Measurements from ENCODE around the gene SLC16A13. TPM values are rescaled to one million over a fixed set of nuclear protein-coding genes. Genes with fewer than 3 reads are reported as not detected.
A peak's percentile ranks its signal among the peaks of the same experiment; 100 is the strongest.
"Not testable (repeated sequence)": the region's sequence is repeated elsewhere in the genome, so short reads cannot be mapped to it uniquely, and the experiment has no call there.

SLC16A13 gene
- total RNA-seq, 3 donors from 2014 or later: 5.7 to 7.0 (median 6.7) TPM

DNA sequence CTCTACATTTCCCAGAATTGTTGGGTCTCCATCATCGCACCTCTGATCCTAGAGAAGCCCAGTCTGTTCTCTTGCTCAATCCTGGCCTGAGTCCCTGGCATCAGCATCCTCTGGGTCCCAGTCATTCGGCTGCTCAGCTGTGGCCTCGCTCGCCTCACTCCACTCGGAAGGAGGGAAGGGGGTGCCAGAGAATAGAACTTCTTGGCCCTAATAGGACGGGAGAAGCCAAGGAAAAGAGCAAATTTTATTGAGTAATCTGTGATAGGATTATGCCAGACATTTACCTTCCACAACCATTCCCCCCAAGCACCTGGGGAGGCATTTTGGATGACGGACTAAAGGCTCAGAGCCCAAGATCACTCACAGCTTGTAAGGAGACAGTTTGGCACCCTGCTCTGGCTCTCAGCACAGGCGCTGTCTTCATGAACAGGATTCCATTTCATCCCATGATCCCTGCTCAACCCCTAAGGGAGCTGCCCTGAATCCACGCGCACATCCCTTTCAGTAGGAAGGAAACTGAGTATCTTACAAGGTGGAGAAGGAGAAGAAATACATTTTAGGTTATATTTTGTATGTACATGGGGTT, 44.7 kb downstream of the SLC16A13 start:
- ATAC-seq (no peak), DNase-seq (no peak)
- Mint-ChIP-seq H3K4me1 (ENCODE audit: low read depth) (peaks cover 32% of the 10 kb centered on the region), H3K4me3 (no peak overlapping the region), H3K36me3 (ENCODE audit: insufficient read depth) (no peaks in the 10 kb centered on the region), H3K27me3 (ENCODE audit: low read depth) (peaks cover 3% of the 10 kb centered on the region), H3K9me3 (no peaks in the 10 kb centered on the region)

DNA sequence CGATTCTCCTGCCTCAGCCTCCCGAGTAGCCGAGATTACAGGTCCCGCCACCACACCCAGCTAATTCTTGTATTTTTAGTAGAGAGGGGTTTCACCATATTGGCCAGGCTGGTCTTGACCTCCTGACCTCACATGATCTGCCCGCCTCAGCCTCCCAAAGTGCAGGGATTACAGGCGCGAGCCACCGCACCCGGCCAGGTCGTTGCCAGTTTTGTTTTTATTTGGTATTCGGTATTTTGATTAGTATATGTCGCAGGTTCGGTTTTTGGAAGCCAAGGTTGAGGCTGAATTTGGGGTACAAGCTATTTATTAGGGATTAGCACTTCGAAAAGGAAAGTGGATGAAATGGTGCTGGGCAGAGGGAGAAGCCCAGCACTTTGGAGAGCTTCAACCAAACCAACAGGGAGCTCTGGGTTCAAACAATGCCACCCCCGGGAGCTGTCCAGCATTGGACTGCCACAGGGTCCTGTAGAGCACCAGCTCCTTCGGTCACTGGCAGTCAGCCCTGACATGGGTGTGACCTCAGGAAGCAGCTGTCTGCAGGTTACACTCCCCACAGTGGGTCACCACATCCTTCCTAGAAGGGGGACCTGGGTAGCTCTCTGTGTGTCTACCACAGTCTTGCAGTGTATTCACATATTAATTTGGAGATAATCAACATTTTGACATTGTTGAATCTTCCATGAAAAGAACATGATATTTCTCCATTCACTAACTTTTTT, 45.7 kb downstream of the SLC16A13 start:
- Mint-ChIP-seq H3K4me1 (ENCODE audit: low read depth) (peaks cover 32% of the 10 kb centered on the region), H3K36me3 (ENCODE audit: insufficient read depth) (no peaks in the 10 kb centered on the region), H3K4me3 (no peak overlapping the region), H3K27me3 (ENCODE audit: low read depth) (peaks cover 3% of the 10 kb centered on the region), H3K9me3 (no peaks in the 10 kb centered on the region)
- ATAC-seq (peak in 1 of 2 donors; percentile 61), DNase-seq (no peak)

DNA sequence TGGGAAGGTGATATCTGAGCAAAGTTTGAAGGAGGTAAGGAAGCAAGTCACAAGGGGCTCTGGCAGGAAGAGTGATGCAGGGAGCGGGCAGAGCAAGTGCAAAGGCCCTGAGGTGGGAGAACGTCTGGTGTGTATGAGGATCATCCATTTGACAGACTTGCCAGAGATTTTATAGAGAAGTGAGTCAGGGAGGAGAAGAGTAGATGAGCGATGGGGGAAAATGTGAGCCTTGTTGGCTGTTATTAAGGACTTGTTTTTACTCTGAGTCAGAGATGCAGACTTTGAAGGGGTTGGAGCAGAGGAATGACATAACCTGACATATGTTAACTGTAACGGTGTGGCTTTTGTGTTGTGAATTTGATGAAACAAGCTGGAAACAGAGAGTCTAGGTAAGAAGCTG, 47.8 kb downstream of the SLC16A13 start:
- Mint-ChIP-seq H3K9me3 (no peaks in the 10 kb centered on the region), H3K4me3 (no peak overlapping the region), H3K4me1 (ENCODE audit: low read depth) (peaks cover 32% of the 10 kb centered on the region), H3K36me3 (ENCODE audit: insufficient read depth) (no peaks in the 10 kb centered on the region), H3K27me3 (ENCODE audit: low read depth) (peaks cover 10% of the 10 kb centered on the region)
- peak in 1 of 2 donors; percentile 90 for ATAC-seq
- DNase-seq: no peak

DNA sequence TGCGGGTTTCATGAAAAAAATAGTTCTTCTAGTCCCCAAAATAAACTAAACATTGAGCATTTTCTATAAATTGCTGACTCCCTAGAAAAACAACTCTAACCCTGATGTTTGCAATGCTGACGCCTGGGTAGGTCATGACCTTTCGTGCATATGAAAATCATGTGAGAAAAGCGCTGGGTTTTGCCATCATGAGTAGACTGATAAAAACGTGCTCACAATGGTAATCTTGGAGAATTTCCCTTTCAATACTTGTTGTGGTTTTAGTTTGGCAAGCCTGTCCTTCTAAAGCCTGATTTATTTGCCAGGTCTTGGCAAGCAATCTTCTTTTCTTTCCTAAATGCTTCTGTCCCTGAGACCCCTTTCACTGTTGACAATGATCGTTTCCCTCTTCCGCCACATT, 48.3 kb downstream of the SLC16A13 start:
- Mint-ChIP-seq H3K4me3 (no peak overlapping the region), H3K4me1 (ENCODE audit: low read depth) (peaks cover 32% of the 10 kb centered on the region), H3K9me3 (no peaks in the 10 kb centered on the region), H3K27me3 (ENCODE audit: low read depth) (peaks cover 14% of the 10 kb centered on the region), H3K36me3 (ENCODE audit: insufficient read depth) (no peaks in the 10 kb centered on the region)
- no peak for ATAC-seq
- DNase-seq: no peak

DNA sequence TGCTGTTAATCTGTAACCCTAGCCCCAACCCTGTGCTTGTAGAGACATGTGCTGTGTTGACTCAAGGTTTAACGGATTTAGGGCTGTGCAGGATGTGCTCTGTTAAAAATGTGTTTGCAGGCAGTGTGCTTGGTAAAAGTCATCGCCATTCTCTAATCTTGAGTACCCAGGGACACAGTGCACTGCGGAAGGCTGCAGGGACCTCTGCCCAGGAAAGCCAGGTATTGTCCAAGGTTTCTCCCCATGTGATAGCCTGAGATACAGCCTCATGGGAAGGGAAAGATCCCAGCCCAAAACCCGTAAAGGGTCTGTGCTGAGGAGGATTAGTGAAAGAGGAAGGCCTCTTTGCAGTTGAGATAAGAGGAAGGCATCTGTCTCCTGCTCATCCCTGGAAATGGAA, 52.6 kb downstream of the SLC16A13 start:
- not testable (repeated sequence) for H3K4me1 Mint-ChIP-seq (ENCODE audit: low read depth); ATAC-seq; DNase-seq; H3K9me3 Mint-ChIP-seq; H3K4me3 Mint-ChIP-seq; H3K36me3 Mint-ChIP-seq (ENCODE audit: insufficient read depth)
- H3K27me3 Mint-ChIP-seq (ENCODE audit: low read depth): peaks cover 17% of the 10 kb centered on the region

DNA sequence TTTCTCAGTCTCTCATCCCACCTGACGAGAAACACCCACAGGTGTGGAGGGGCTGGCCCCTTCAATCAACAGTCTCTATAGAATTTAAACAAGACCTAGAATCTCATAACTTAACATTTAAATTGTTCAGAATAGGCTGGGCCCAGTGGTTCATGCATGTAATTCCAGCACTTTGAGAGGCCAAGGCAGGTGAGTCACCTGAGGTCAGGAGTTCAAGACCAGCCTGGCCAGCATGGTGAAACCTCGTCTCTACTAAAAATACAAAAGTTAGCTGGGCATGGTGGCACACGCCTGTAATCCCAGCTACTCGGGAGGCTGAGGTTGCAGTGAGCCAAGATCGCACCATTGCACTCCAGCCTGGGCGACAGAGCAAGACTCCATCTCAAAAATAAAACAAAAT, 53.8 kb downstream of the SLC16A13 start:
- H3K36me3 Mint-ChIP-seq (ENCODE audit: insufficient read depth); H3K9me3 Mint-ChIP-seq; H3K4me1 Mint-ChIP-seq (ENCODE audit: low read depth); DNase-seq; H3K4me3 Mint-ChIP-seq; ATAC-seq: not testable (repeated sequence)
- H3K27me3 Mint-ChIP-seq (ENCODE audit: low read depth): peaks cover 14% of the 10 kb centered on the region

Other genes starting within 250 kb of the SLC16A13 start
- gene TEKT1, start 204.3 kb upstream of the SLC16A13 start, total RNA-seq: not detected
- not detected for gene ALOX12, start 40.0 kb upstream of the SLC16A13 start, total RNA-seq
- gene RNASEK, start 23.4 kb upstream of the SLC16A13 start, total RNA-seq: 100 to 1,000 TPM; 138 to 150 (median 139) TPM
- gene BCL6B, start 13.0 kb upstream of the SLC16A13 start, total RNA-seq: under 1 TPM; 0.21 to 0.41 (median 0.25) TPM
- gene SLC16A11, start 8.1 kb downstream of the SLC16A13 start, total RNA-seq: 1 to 10 TPM in 2 of 3 donors, under 1 TPM in 1; 0.63 to 1.3 (median 1.1) TPM
- gene CLEC10A, start 44.2 kb downstream of the SLC16A13 start, total RNA-seq: not detected
- gene ASGR2, start 78.8 kb downstream of the SLC16A13 start, total RNA-seq: under 1 TPM in 1 of 3 donors, not detected in 2; 0.25 TPM
- gene ASGR1, start 143.4 kb downstream of the SLC16A13 start, total RNA-seq: 1 to 10 TPM in 2 of 3 donors, under 1 TPM in 1; 0.63 to 1.3 (median 1.1) TPM
- 1 to 10 TPM; 4.2 to 6.5 (median 5.7) TPM for gene DLG4, start 183.8 kb downstream of the SLC16A13 start, total RNA-seq
- gene ACADVL, start 183.9 kb downstream of the SLC16A13 start, total RNA-seq: 100 to 1,000 TPM; 161 to 222 (median 174) TPM
- gene DVL2, start 198.5 kb downstream of the SLC16A13 start, total RNA-seq: 10 to 100 TPM; 62.9 to 65.3 (median 63.2) TPM
- 10 to 100 TPM; 42.6 to 47.6 (median 43.0) TPM for gene PHF23, start 203.4 kb downstream of the SLC16A13 start, total RNA-seq
- 100 to 1,000 TPM; 114 to 136 (median 133) TPM for gene GABARAP, start 206.4 kb downstream of the SLC16A13 start, total RNA-seq
- 100 to 1,000 TPM; 190 to 210 (median 196) TPM for gene CTDNEP1, start 215.7 kb downstream of the SLC16A13 start, total RNA-seq
- gene ELP5, start 216.2 kb downstream of the SLC16A13 start, total RNA-seq: 100 to 1,000 TPM; 107 to 138 (median 117) TPM
- 1 to 10 TPM in 2 of 3 donors, under 1 TPM in 1; 0.65 to 1.8 (median 1.7) TPM for gene CLDN7, start 226.5 kb downstream of the SLC16A13 start, total RNA-seq
- under 1 TPM; 0.16 to 0.58 (median 0.24) TPM for gene SLC2A4, start 245.7 kb downstream of the SLC16A13 start, total RNA-seq

All from activated T-cell treated with anti-CD3 and anti-CD28 coated beads, Interleukin-2, amount 50 U/mL, for 4 hours (primary cell).